ENCODE results near the gene PTTG1IP.
A peak's percentile ranks its signal among the peaks of the same experiment; 100 is the strongest.

Gene PTTG1IP

DNA sequence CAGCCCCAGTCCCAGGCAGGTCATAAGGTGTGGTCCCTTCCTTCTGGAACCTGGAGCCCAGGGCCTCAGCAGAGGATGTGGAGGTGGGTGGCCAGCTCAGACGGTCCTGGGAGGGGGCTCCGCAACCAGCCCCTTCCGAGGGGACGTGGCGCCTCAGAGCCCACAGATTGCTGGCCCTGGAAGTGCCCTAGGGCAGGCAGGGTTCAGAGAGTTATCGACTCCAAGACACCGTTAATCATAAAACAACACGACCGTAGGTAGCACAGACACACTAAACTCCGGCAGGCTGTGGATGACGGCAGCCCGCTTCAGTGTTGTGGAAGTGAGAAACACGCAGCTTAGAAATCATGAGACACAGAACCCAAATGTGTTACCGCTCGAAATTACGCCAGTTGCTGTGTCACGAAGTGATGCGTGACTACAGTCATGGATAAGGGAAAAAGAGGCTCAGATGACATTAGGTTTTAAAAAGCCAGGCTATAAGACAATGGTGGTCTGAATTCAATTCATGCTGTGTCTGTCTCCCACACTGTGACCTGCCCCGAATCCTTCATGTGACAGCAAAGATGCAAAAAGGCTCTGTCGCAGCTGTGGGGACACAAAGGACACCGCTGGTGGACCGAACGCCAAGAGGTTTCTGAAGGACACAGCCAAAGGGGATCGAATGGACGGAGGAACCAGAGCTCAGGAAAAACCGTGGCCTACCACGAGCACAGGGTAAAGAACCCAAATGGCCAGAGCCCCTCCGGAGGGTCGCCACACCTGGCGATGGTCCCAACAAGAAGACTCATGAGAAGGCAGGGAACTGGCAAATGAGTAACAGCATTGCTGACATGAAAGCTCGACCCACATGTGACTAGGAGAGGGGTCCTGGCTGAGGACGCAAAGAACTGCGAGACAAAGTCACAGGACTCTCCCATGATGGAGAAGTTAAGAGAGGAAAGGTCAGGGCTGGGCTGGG, 53.9 kb downstream of the PTTG1IP start:
- no peak for TF ChIP-seq CTCF (IDR thresholded peaks at IDR 0.05; ENCODE audit: low read depth, low read length)
- Histone ChIP-seq H3K27me3 (ENCODE audit: insufficient read depth, low read depth, severe bottlenecking) (no peaks in the 10 kb centered on the region), H3K9me3 (ENCODE audit: severe bottlenecking) (peaks cover 55% of the 10 kb centered on the region), H3K27ac (no peak overlapping the region), H3K4me3 (ENCODE audit: low read depth, low read length) (no peak overlapping the region), H3K36me3 (peaks cover 3% of the 10 kb centered on the region; the same call in 1 of the 2 replicates)
- no peak for DNase-seq

GRCh38 chr21:44818640-44819011, 54.9 kb downstream of the PTTG1IP start:
- Histone ChIP-seq H3K9me3 (ENCODE audit: severe bottlenecking) (peaks cover 51% of the 10 kb centered on the region), H3K36me3 (peaks cover 3% of the 10 kb centered on the region), H3K27ac (no peak overlapping the region; the same call in 1 of the 2 replicates), H3K4me3 (ENCODE audit: low read depth, low read length) (no peak overlapping the region), H3K27me3 (ENCODE audit: insufficient read depth, low read depth, severe bottlenecking) (no peaks in the 10 kb centered on the region)
- no peak for TF ChIP-seq CTCF (IDR thresholded peaks at IDR 0.05; ENCODE audit: low read depth, low read length)
- DNase-seq: no peak

DNA sequence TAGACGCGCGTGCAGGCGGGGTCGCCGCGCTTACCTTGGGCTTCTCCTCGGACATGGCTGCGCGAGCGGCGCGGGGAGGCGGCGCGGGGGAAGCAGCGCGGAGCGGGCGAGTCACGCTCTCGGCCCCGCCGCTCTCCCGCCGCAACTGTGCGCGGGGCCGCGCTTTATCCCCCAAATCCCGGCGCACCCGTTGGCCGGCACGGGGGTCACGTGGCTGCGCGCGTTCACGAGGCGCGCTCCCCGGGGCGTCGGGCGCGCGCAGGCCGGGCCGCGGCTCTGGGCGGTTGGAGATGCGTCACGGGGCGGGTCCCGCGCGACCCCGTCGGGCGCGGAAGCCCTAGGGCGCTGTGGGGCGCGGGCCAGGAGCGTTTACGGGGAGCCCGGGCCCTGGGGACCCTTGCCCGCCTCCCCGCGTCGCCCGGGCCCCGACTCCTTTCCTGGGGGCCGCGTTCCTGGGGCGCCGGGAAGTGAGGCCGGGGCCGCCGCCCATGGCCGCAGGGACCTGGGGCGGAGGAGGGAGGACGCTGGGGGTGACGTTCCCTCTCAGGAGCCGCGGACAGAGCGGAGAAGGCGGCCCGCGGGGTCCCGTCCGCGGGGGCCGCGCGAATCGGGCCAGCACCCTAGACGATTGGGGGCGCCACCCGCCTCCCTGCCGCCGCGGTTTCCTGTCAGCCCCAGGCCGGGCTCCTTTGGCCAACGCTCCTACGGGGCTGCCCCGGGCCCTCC, 55.4 kb downstream of the PTTG1IP start, which contains the start of gene SUMO3:
Gene SUMO3 (minus strand): TSS at position 149 of the 726 bp plus-strand sequence. CDS start 94 bp downstream, at position 55.
- Histone ChIP-seq H3K27me3 (ENCODE audit: insufficient read depth, low read depth, severe bottlenecking) (no peaks in the 10 kb centered on the region), H3K4me3 (ENCODE audit: low read depth, low read length) (peak within 1 kb of the TSS; percentile 29), H3K27ac (peak within 1 kb of the TSS; percentile 80), H3K36me3 (peaks cover 6% of the 10 kb centered on the region), H3K9me3 (ENCODE audit: severe bottlenecking) (peaks cover 46% of the 10 kb centered on the region)
- TF ChIP-seq CTCF (IDR thresholded peaks at IDR 0.05; ENCODE audit: low read depth, low read length): no peak
- DNase-seq: peak; percentile 62

GRCh38 chr21:44817506-44817880, 56.0 kb downstream of the PTTG1IP start:
- TF ChIP-seq CTCF (IDR thresholded peaks at IDR 0.05; ENCODE audit: low read depth, low read length): no peak
- Histone ChIP-seq H3K27ac (no peak overlapping the region), H3K27me3 (ENCODE audit: insufficient read depth, low read depth, severe bottlenecking) (no peaks in the 10 kb centered on the region), H3K9me3 (ENCODE audit: severe bottlenecking) (peaks cover 40% of the 10 kb centered on the region), H3K36me3 (peaks cover 12% of the 10 kb centered on the region), H3K4me3 (ENCODE audit: low read depth, low read length) (peak overlapping the region; percentile 29)
- DNase-seq: peak; percentile 30

DNA sequence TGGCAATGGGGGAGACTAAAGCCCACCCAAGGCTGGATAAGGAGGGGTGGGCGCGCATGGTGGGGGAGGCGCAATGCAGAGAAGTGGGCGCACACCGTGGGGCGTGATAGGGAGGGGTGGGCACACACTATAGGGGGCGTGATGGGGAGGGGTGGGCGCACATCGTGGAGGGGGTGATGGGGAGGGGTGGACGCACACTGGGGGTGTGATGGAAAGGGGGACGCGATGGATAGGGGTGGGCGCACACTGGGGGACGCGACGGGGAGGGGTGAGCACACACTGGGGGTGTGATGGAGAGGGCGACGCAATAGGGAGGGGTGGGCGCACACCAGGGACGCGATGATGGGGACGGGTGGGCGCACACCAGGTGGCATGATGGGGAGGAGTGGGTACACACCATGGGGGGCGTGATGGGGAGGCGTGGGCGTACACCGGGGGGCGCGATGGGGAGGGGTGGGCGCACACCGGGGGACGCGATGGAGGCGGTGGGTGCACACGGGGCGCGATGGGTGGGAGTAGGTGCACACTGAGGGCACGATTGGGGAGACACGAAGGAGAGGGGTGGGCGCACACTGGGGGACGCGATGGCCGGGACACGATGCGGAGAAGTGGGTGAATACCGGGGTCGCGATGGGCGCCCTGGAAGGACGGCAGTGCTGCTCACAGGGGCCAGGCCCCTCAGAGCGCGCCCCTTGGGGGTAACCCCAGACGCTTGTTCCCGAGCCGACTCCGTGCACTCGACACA, 56.6 kb downstream of the PTTG1IP start:
- H3K9me3 ChIP-seq (ENCODE audit: severe bottlenecking): peaks cover 34% of the 10 kb centered on the region
- H3K27me3 ChIP-seq (ENCODE audit: insufficient read depth, low read depth, severe bottlenecking): no peaks in the 10 kb centered on the region
- no peak for TF ChIP-seq CTCF (IDR thresholded peaks at IDR 0.05; ENCODE audit: low read depth, low read length)
- H3K4me3 ChIP-seq (ENCODE audit: low read depth, low read length): no peak overlapping the region
- H3K27ac ChIP-seq: no peak overlapping the region
- no peak for DNase-seq
- H3K36me3 ChIP-seq: peaks cover 17% of the 10 kb centered on the region

All from WERI-Rb-1 (cell line).